ENCODE measurements around the gene SIX2. TPM values are rescaled to one million over a fixed set of nuclear protein-coding genes. Genes with fewer than 3 reads are reported as not detected.

The SIX2 gene
- total RNA-seq, 2 experiments from 2014 or later, result not detected

GRCh38 chr2:44962176-44962695, 47.0 kb downstream of the SIX2 start:
- Mint-ChIP-seq H3K27me3 (peaks cover 35% of the 10 kb centered on the region), H3K4me3 (no peak overlapping the region), H3K27ac (no peak overlapping the region), H3K9me3 (ENCODE audit: low read depth) (no peaks in the 10 kb centered on the region), H3K36me3 (no peaks in the 10 kb centered on the region), H3K4me1 (no peaks in the 10 kb centered on the region)
- ATAC-seq (no peak), DNase-seq (no peak)
- CTCF ChIA-PET, result no interaction called here

- H3K9me3 Mint-ChIP-seq (ENCODE audit: low read depth), result no peaks in the 10 kb centered on the region
These were observed 48.4 kb downstream of the SIX2 start for GRCh38 chr2:44960871-44961270.

GRCh38 chr2:44959855-44960254, 49.4 kb downstream of the SIX2 start:
- Mint-ChIP-seq H3K4me1 (peaks cover 3% of the 10 kb centered on the region), H3K27me3 (peaks cover 45% of the 10 kb centered on the region), H3K4me3 (no peak overlapping the region), H3K9me3 (ENCODE audit: low read depth) (no peaks in the 10 kb centered on the region), H3K36me3 (no peaks in the 10 kb centered on the region), H3K27ac (no peak overlapping the region)
- DNase-seq (no peak), ATAC-seq (no peak)
- CTCF ChIA-PET, result no interaction called here

More at GRCh38 chr2:44960871-44961270, 48.4 kb downstream of the SIX2 start:
- CTCF ChIA-PET, result no interaction called here
- no peak for DNase-seq
- Mint-ChIP-seq H3K36me3 (no peaks in the 10 kb centered on the region), H3K27ac (no peak overlapping the region), H3K27me3 (peaks cover 39% of the 10 kb centered on the region), H3K4me3 (no peak overlapping the region), H3K4me1 (no peaks in the 10 kb centered on the region)
- no peak for ATAC-seq

- no peak for ATAC-seq
- peaks cover 60% of the 10 kb centered on the region for H3K27me3 Mint-ChIP-seq
- H3K27ac Mint-ChIP-seq, result no peak overlapping the region
- H3K4me1 Mint-ChIP-seq, result peaks cover 12% of the 10 kb centered on the region
- no peak overlapping the region for H3K4me3 Mint-ChIP-seq
- CTCF ChIA-PET, result interaction anchor here (1.0 to 6.6 kb wide), 7 partner anchors 10 to 914 kb away, joined by 3 to 99 read pairs (median 4); no protein-coding TSS in a partner anchor
- no peak for DNase-seq
- no peaks in the 10 kb centered on the region for H3K9me3 Mint-ChIP-seq (ENCODE audit: low read depth)
- no peaks in the 10 kb centered on the region for H3K36me3 Mint-ChIP-seq
These were observed 51.5 kb downstream of the SIX2 start for GRCh38 chr2:44957656-44958327.

GRCh38 chr2:44956843-44957242, 52.4 kb downstream of the SIX2 start:
- CTCF ChIA-PET, result interaction anchor here (0.9 to 6.6 kb wide), 15 partner anchors 8 to 912 kb away, joined by 3 to 99 read pairs (median 5); no protein-coding TSS in a partner anchor
- H3K4me1 Mint-ChIP-seq, result peaks cover 14% of the 10 kb centered on the region
- ATAC-seq, result no peak
- H3K9me3 Mint-ChIP-seq (ENCODE audit: low read depth), result no peaks in the 10 kb centered on the region
- H3K27me3 Mint-ChIP-seq, result peaks cover 64% of the 10 kb centered on the region
- H3K27ac Mint-ChIP-seq, result no peak overlapping the region
- H3K36me3 Mint-ChIP-seq, result no peaks in the 10 kb centered on the region
- DNase-seq, result no peak
- no peak overlapping the region for H3K4me3 Mint-ChIP-seq

- no peaks in the 10 kb centered on the region for H3K36me3 Mint-ChIP-seq
- H3K27me3 Mint-ChIP-seq, result peaks cover 73% of the 10 kb centered on the region
- no peak overlapping the region for H3K27ac Mint-ChIP-seq
- no peak overlapping the region for H3K4me3 Mint-ChIP-seq
- DNase-seq, result peak; percentile 83
- peak; percentile 75 for ATAC-seq
- CTCF ChIA-PET, result interaction anchor here (0.5 to 6.6 kb wide), 35 partner anchors 9 to 911 kb away, joined by 3 to 99 read pairs (median 4); no protein-coding TSS in a partner anchor
- no peaks in the 10 kb centered on the region for H3K9me3 Mint-ChIP-seq (ENCODE audit: low read depth)
- peaks cover 14% of the 10 kb centered on the region for H3K4me1 Mint-ChIP-seq
These were observed 53.5 kb downstream of the SIX2 start for GRCh38 chr2:44955593-44956392.

Other genes starting within 250 kb of the SIX2 start
- under 1 TPM in 1 of 2 experiments, not detected in 1; 0.21 TPM for gene SIX3, start 67.8 kb downstream of the SIX2 start, total RNA-seq

All from activated CD8-positive, alpha-beta memory T cell treated with anti-CD3 and anti-CD28 coated beads, Interleukin-2, amount 10 ng/mL, durations not matched to agents 7 days and 5 days (primary cell).